Endodermal cell (in vitro differentiated cells): ENCODE data around the gene MYO15B. TPM values are rescaled to one million over a fixed set of nuclear protein-coding genes. Genes with fewer than 3 reads are reported as not detected.

Source experiments
- DNase-seq: peaks from one replicate; pipeline ENCODE4 v3.0.0-alpha.2; 2017
- H3K27ac ChIP-seq: 2 replicates; pipeline ENCODE4 v1.5.1; 2013; ENCODE audit warnings: mild to moderate bottlenecking, low read depth, low read length, moderate library complexity
- H3K27me3 ChIP-seq: 2 replicates; pipeline ENCODE4 v1.6.1; 2013; ENCODE audit warnings: mild to moderate bottlenecking, low read length, moderate library complexity; ENCODE audit not compliant: insufficient read depth, control insufficient read depth, poor library complexity, severe bottlenecking
- H3K36me3 ChIP-seq: 2 replicates; pipeline ENCODE4 v1.7.0; 2013; ENCODE audit warnings: mild to moderate bottlenecking, low read length, moderate library complexity; ENCODE audit not compliant: control insufficient read depth, insufficient read depth
- H3K4me1 ChIP-seq: one replicate; pipeline ENCODE4 v1.7.0; 2013; ENCODE audit warnings: low read length; ENCODE audit not compliant: control insufficient read depth, insufficient read depth
- H3K4me3 ChIP-seq: 2 replicates; pipeline ENCODE4 v1.5.1; 2013; ENCODE audit warnings: mild to moderate bottlenecking, low read length, moderate library complexity
- H3K9ac ChIP-seq: 2 replicates; pipeline ENCODE4 v1.6.1; 2013; ENCODE audit warnings: mild to moderate bottlenecking, low read length, moderate library complexity; ENCODE audit not compliant: poor library complexity, severe bottlenecking; ENCODE audit errors: extremely low read depth
- H3K9me3 ChIP-seq: 2 replicates; pipeline ENCODE4 v1.6.1; 2013; ENCODE audit warnings: mild to moderate bottlenecking, low read length, moderate library complexity; ENCODE audit not compliant: control insufficient read depth
- H3K27ac Mint-ChIP-seq: 2 replicates; pipeline ENCODE4 v1.8.0; 2020; ENCODE audit warnings: mixed read lengths
- H3K27me3 Mint-ChIP-seq: 2 replicates; pipeline ENCODE4 v1.8.0; 2021; ENCODE audit warnings: mild to moderate bottlenecking, mixed read lengths; ENCODE audit not compliant: insufficient read depth
- H3K36me3 Mint-ChIP-seq: 2 replicates; pipeline ENCODE4 v1.8.0; 2020; ENCODE audit warnings: low read depth, mixed read lengths
- H3K4me1 Mint-ChIP-seq: 2 replicates; pipeline ENCODE4 v1.8.0; 2020; ENCODE audit warnings: mixed read lengths
- H3K4me3 Mint-ChIP-seq: 2 replicates; pipeline ENCODE4 v1.8.0; 2020; ENCODE audit warnings: mild to moderate bottlenecking, moderate library complexity, mixed read lengths
- H3K9me3 Mint-ChIP-seq: 2 replicates; pipeline ENCODE4 v1.8.0; 2020; ENCODE audit warnings: mild to moderate bottlenecking, mixed read lengths
- CTCF ChIP-seq: fragments of 200-600 bp; sonication (generic); conservative IDR thresholded peaks from 2 replicates; pipeline ENCODE4 v1.5.0; 2021; ENCODE audit warnings: antibody characterized with exemption, mild to moderate bottlenecking
- WGBS, 2 experiments: methylation state at CpG; one replicate each; pipeline versions ENCODE4 v1.1.5 to v1.1.7; 2013; ENCODE audit warnings: missing lambda C conversion rate in 2 of 2, mixed read lengths in 1 of 2; ENCODE audit not compliant: insufficient coverage in 1 of 2, insufficient read length in 1 of 2; 5-methylcytosine and 5-hydroxymethylcytosine counted together
- total RNA-seq, 2 donors: library from RNA; stranded (reverse); fragmentation: NEBNext Ultra II Directional in 1 of 2; extraction: Animal tissue kit (Norgen Biotek cat#: 25700) in 1 of 2; gene quantifications; 2 replicates in 1 of 2; 3 replicates in 1 of 2; pipeline ENCODE4 v1.2.1, GENCODE V29; 2021

MYO15B gene
- total RNA-seq, 2 donors from 2014 or later = 89.0 to 123 TPM

- peaks cover 4% of the 10 kb centered on the region for H3K36me3 Mint-ChIP-seq
- 71 to 84% methylated on average over 7 to 9 of the region's 9 CpGs for WGBS, 2 experiments
- peaks cover 8% of the 10 kb centered on the region for H3K4me1 ChIP-seq
- no peaks in the 10 kb centered on the region for H3K27me3 Mint-ChIP-seq
- peak overlapping the region; percentile 76 for H3K27ac ChIP-seq
- H3K27ac Mint-ChIP-seq = peak overlapping the region; percentile 55
- no peak for TF ChIP-seq CTCF
- H3K36me3 ChIP-seq = peaks cover 10% of the 10 kb centered on the region
- no peak for DNase-seq
- H3K4me3 ChIP-seq = no peak overlapping the region
- H3K4me3 Mint-ChIP-seq = no peak overlapping the region
- peaks cover 16% of the 10 kb centered on the region for H3K4me1 Mint-ChIP-seq
- no peaks in the 10 kb centered on the region for H3K27me3 ChIP-seq
- no peaks in the 10 kb centered on the region for H3K9me3 ChIP-seq
- no peak overlapping the region for H3K9ac ChIP-seq
- H3K9me3 Mint-ChIP-seq = no peaks in the 10 kb centered on the region
These were observed 46.8 kb downstream of the MYO15B start for GRCh38 chr17:75634376-75634740.

GRCh38 chr17:75634754-75635609, 47.4 kb downstream of the MYO15B start:
- Histone ChIP-seq H3K4me3 (no peak overlapping the region), H3K4me1 (peaks cover 8% of the 10 kb centered on the region), H3K36me3 (peaks cover 10% of the 10 kb centered on the region), H3K9me3 (no peaks in the 10 kb centered on the region), H3K27ac (peak overlapping the region; percentile 76), H3K27me3 (no peaks in the 10 kb centered on the region), H3K9ac (no peak overlapping the region)
- Mint-ChIP-seq H3K27ac (peak overlapping the region; percentile 55), H3K9me3 (no peaks in the 10 kb centered on the region), H3K4me1 (peaks cover 16% of the 10 kb centered on the region), H3K4me3 (no peak overlapping the region), H3K27me3 (no peaks in the 10 kb centered on the region), H3K36me3 (peaks cover 4% of the 10 kb centered on the region)
- 86 to 87% methylated on average over 14 to 20 of the region's 20 CpGs for WGBS, 2 experiments
- no peak for DNase-seq
- TF ChIP-seq CTCF = no peak

GRCh38 chr17:75635610-75636202, 48.1 kb downstream of the MYO15B start:
- Histone ChIP-seq H3K4me1 (peaks cover 8% of the 10 kb centered on the region), H3K27me3 (no peaks in the 10 kb centered on the region), H3K4me3 (no peak overlapping the region), H3K9me3 (no peaks in the 10 kb centered on the region), H3K27ac (no peak overlapping the region), H3K9ac (no peak overlapping the region), H3K36me3 (peaks cover 10% of the 10 kb centered on the region)
- Mint-ChIP-seq H3K27ac (no peak overlapping the region), H3K4me1 (peaks cover 16% of the 10 kb centered on the region), H3K27me3 (no peaks in the 10 kb centered on the region), H3K9me3 (no peaks in the 10 kb centered on the region), H3K36me3 (peaks cover 4% of the 10 kb centered on the region), H3K4me3 (no peak overlapping the region)
- TF ChIP-seq CTCF = no peak
- WGBS, 2 experiments = 93 to 97% methylated on average over 16 of the region's 16 CpGs
- DNase-seq = no peak
